ENCODE results near the gene CBLN3. TPM values are rescaled to one million over a fixed set of nuclear protein-coding genes. Genes with fewer than 3 reads are reported as not detected.

CBLN3 gene
- total and polyA plus RNA-seq, 9 of the 15 experiments (the other 6 are each of a cell fraction or from before 2014, with no cell fraction given): 0.05 to 0.59 (median 0.26) TPM; not detected in 1

DNA sequence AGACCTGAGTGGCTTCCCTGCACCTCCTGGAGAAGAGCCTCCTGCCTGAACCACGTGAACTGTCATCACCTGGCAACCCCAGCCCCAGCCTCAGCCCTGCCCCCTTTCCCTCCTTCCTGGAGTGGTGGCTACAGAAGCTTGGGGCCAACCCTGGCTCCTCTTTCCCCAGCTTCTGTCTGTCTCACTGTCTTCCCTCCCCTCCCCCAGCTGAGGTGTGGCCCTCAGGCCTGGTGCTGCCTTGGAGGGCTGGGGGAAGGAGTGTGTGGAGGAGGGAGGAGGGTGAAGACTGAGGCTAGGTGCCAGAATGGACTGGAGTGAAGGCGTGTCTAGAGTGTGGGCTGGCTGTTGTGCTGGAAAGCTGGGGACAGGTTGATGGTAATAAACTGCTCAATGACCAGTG lies 51.8 kb downstream of the CBLN3 start (continued):
- TF ChIP-seq CSDE1 (IDR thresholded peaks at IDR 0.05) (no peak), ATF7 (IDR thresholded peaks at IDR 0.05) (no peak), RBM14 (IDR thresholded peaks at IDR 0.05; ENCODE audit: borderline replicate concordance, insufficient read depth, low read depth, low read length) (no peak), ZNF212 (CRISPR knock-in tag; IDR thresholded peaks at IDR 0.05) (no peak), ZFX (CRISPR knock-in tag; IDR thresholded peaks at IDR 0.05) (no peak), RFX1 (IDR thresholded peaks at IDR 0.05) (peak; percentile 71), RBFOX2 (IDR thresholded peaks at IDR 0.05; ENCODE audit: low read depth, low read length) (no peak), MCM5 (IDR thresholded peaks at IDR 0.05; ENCODE audit: low read depth) (no peak), NR3C1 (CRISPR knock-in tag; IDR thresholded peaks at IDR 0.05) (no peak), NR2C1 (IDR thresholded peaks at IDR 0.05) (no peak), NR2C1 (tag; IDR thresholded peaks at IDR 0.05) (no peak), NFRKB (IDR thresholded peaks at IDR 0.05; ENCODE audit: low read depth) (no peak), HMGN3 (IDR thresholded peaks at IDR 0.05; ENCODE audit: borderline replicate concordance, extremely low read depth, insufficient read length, low read depth, low read length) (no peak), NFIC (IDR thresholded peaks at IDR 0.05) (peak; percentile 35)
- TF ChIP-seq, protein P1, sequence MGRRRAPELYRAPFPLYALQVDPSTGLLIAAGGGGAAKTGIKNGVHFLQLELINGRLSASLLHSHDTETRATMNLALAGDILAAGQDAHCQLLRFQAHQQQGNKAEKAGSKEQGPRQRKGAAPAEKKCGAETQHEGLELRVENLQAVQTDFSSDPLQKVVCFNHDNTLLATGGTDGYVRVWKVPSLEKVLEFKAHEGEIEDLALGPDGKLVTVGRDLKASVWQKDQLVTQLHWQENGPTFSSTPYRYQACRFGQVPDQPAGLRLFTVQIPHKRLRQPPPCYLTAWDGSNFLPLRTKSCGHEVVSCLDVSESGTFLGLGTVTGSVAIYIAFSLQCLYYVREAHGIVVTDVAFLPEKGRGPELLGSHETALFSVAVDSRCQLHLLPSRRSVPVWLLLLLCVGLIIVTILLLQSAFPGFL (CRISPR knock-in tag; IDR thresholded peaks at IDR 0.05): no peak
- TF ChIP-seq, protein P2, sequence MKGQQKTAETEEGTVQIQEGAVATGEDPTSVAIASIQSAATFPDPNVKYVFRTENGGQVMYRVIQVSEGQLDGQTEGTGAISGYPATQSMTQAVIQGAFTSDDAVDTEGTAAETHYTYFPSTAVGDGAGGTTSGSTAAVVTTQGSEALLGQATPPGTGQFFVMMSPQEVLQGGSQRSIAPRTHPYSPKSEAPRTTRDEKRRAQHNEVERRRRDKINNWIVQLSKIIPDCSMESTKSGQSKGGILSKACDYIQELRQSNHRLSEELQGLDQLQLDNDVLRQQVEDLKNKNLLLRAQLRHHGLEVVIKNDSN (CRISPR knock-in tag; IDR thresholded peaks at IDR 0.05): peak; percentile 62
- TF ChIP-seq, protein P3, sequence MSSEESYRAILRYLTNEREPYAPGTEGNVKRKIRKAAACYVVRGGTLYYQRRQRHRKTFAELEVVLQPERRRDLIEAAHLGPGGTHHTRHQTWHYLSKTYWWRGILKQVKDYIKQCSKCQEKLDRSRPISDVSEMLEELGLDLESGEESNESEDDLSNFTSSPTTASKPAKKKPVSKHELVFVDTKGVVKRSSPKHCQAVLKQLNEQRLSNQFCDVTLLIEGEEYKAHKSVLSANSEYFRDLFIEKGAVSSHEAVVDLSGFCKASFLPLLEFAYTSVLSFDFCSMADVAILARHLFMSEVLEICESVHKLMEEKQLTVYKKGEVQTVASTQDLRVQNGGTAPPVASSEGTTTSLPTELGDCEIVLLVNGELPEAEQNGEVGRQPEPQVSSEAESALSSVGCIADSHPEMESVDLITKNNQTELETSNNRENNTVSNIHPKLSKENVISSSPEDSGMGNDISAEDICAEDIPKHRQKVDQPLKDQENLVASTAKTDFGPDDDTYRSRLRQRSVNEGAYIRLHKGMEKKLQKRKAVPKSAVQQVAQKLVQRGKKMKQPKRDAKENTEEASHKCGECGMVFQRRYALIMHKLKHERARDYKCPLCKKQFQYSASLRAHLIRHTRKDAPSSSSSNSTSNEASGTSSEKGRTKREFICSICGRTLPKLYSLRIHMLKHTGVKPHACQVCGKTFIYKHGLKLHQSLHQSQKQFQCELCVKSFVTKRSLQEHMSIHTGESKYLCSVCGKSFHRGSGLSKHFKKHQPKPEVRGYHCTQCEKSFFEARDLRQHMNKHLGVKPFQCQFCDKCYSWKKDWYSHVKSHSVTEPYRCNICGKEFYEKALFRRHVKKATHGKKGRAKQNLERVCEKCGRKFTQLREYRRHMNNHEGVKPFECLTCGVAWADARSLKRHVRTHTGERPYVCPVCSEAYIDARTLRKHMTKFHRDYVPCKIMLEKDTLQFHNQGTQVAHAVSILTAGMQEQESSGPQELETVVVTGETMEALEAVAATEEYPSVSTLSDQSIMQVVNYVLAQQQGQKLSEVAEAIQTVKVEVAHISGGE (CRISPR knock-in tag; IDR thresholded peaks at IDR 0.05): no peak
- TF ChIP-seq, protein P4, sequence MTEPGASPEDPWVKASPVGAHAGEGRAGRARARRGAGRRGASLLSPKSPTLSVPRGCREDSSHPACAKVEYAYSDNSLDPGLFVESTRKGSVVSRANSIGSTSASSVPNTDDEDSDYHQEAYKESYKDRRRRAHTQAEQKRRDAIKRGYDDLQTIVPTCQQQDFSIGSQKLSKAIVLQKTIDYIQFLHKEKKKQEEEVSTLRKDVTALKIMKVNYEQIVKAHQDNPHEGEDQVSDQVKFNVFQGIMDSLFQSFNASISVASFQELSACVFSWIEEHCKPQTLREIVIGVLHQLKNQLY (CRISPR knock-in tag; conservative IDR thresholded peaks at IDR 0.05): no peak
